OCI-LY7 (cell line): ENCODE measurements around the gene RTN4RL2. TPM values are rescaled to one million over a fixed set of nuclear protein-coding genes. Genes with fewer than 3 reads are reported as not detected.

Experiments used
- BruUV-seq: library from RNA; stranded (reverse); fragments of 400-500 nt; replicated peaks from 2 replicates; lab custom pipeline; 2021; lab: Mats Ljungman, UMichigan
- CTCF ChIA-PET: fragments of 300-600 bp; sonication (Branson Sonifier 250); formaldehyde crosslinking; loops from one replicate; lab custom pipeline; 2022; ENCODE audit warnings: antibody characterized with exemption; ENCODE audit not compliant: unreplicated experiment; lab: Charles Lee
- POLR2A ChIA-PET: fragments of 300-600 bp; sonication (Branson Sonifier 250); formaldehyde crosslinking; loops from one replicate; lab custom pipeline; 2022; ENCODE audit warnings: antibody characterized with exemption; lab: Charles Lee
- DNase-seq: peaks from one replicate; pipeline ENCODE4 v3.0.0-alpha.2; 2015; ENCODE audit warnings: low spot score
- H2AFZ ChIP-seq: fragments of 200-600 bp; sonication (generic), shearing (Covaris generic); 2 replicates; pipeline ENCODE4 v1.6.1; 2014; ENCODE audit warnings: mild to moderate bottlenecking, antibody characterized with exemption, low read length, moderate library complexity
- H3K27ac ChIP-seq: fragments of 200-600 bp; sonication (generic); 2 replicates; pipeline ENCODE4 v1.5.1; 2014; ENCODE audit warnings: mixed run types, low read depth, mild to moderate bottlenecking, moderate library complexity, low read length, inconsistent platforms; ENCODE audit not compliant: poor library complexity, severe bottlenecking
- H3K36me3 ChIP-seq: fragments of 200-600 bp; sonication (generic); 2 replicates; pipeline ENCODE4 v1.6.1; 2014; ENCODE audit warnings: mild to moderate bottlenecking, antibody characterized with exemption, low read length, moderate library complexity, mixed read lengths; ENCODE audit not compliant: insufficient read depth
- H3K4me1 ChIP-seq: fragments of 200-600 bp; sonication (generic); 2 replicates; pipeline ENCODE4 v1.5.1; 2014; ENCODE audit warnings: mild to moderate bottlenecking, low read length; ENCODE audit not compliant: insufficient read depth, poor library complexity, severe bottlenecking
- H3K4me2 ChIP-seq: fragments of 200-600 bp; sonication (generic); 2 replicates; pipeline ENCODE4 v1.6.1; 2014; ENCODE audit warnings: mild to moderate bottlenecking, low read length
- H3K4me3 ChIP-seq: fragments of 200-600 bp; sonication (generic); 2 replicates; pipeline ENCODE4 v1.5.1; 2014; ENCODE audit warnings: mild to moderate bottlenecking, low read depth, low read length; ENCODE audit not compliant: poor library complexity, severe bottlenecking
- H3K79me2 ChIP-seq: fragments of 200-600 bp; sonication (generic); 2 replicates; pipeline ENCODE4 v1.6.1; 2016; ENCODE audit warnings: low read depth, mild to moderate bottlenecking, low read length, moderate library complexity, mixed read lengths; ENCODE audit not compliant: insufficient read depth
- H3K9me2 ChIP-seq: fragments of 200-600 bp; sonication (generic); 2 replicates; pipeline ENCODE4 v1.6.1; 2016; ENCODE audit warnings: mild to moderate bottlenecking, low read length, mixed read lengths; ENCODE audit not compliant: insufficient read depth
- H3K9me3 ChIP-seq: fragments of 200-600 bp; sonication (generic); 2 replicates; pipeline ENCODE4 v1.6.1; 2014; ENCODE audit warnings: mild to moderate bottlenecking, mixed run types, low read length, mixed read lengths
- H4K20me1 ChIP-seq: fragments of 200-600 bp; sonication (generic); 2 replicates; pipeline ENCODE4 v1.6.1; 2014; ENCODE audit warnings: mild to moderate bottlenecking, antibody characterized with exemption, low read length, moderate library complexity, mixed read lengths; ENCODE audit not compliant: insufficient read depth
- CTCF ChIP-seq: fragments of 200-600 bp; sonication (generic); conservative IDR thresholded peaks from 2 replicates; pipeline ENCODE4 v1.5.1; 2014; ENCODE audit warnings: mild to moderate bottlenecking, antibody characterized with exemption, low read length, moderate library complexity, mixed read lengths
- EZH2phosphoT487 ChIP-seq: fragments of 200-600 bp; sonication (generic); IDR thresholded peaks from 2 replicates; pipeline ENCODE4 v1.6.1; 2018; ENCODE audit warnings: low read depth, borderline replicate concordance, mild to moderate bottlenecking, mixed run types, antibody characterized with exemption, low read length, moderate library complexity, mixed read lengths
- intact Hi-C: fragments of 100-400 bp; cut with micrococcal nuclease; formaldehyde crosslinking; loops from one replicate; pipeline ENCODE4 v1.10.0; 2022; ENCODE audit not compliant: unreplicated experiment
- total RNA-seq, 2 experiments: library from RNA; depleted of rRNA in 1 of 2; stranded (reverse); fragments of >200 nt in 1 of 2; shearing (Covaris generic) in 1 of 2; gene quantifications; 2 replicates each; pipeline ENCODE4 v1.2.3, GENCODE V29; 2014 to 2022

The RTN4RL2 gene
- total RNA-seq, 2 experiments from 2014 or later = 0.25 to 4.2 TPM

- Histone ChIP-seq H4K20me1 (no peaks in the 10 kb centered on the region), H3K9me3 (no peaks in the 10 kb centered on the region), H3K9me2 (no peaks in the 10 kb centered on the region), H3K4me1 (no peaks in the 10 kb centered on the region), H3K27ac (no peak overlapping the region), H3K36me3 (peaks cover 97% of the 10 kb centered on the region), H3K4me3 (no peak overlapping the region), H3K4me2 (no peak overlapping the region), H3K79me2 (no peaks in the 10 kb centered on the region), H2AFZ (no peak overlapping the region)
- intact Hi-C loops = no loop called here
- no TSS peak for BruUV-seq
- no peak for TF ChIP-seq EZH2phosphoT487
- TF ChIP-seq CTCF = no peak
- ChIA-PET POLR2A (no interaction called here), CTCF (no interaction called here)
- DNase-seq = no peak
These were observed 45.6 kb upstream of the RTN4RL2 start for GRCh38 chr11:57414612-57415212.

DNA sequence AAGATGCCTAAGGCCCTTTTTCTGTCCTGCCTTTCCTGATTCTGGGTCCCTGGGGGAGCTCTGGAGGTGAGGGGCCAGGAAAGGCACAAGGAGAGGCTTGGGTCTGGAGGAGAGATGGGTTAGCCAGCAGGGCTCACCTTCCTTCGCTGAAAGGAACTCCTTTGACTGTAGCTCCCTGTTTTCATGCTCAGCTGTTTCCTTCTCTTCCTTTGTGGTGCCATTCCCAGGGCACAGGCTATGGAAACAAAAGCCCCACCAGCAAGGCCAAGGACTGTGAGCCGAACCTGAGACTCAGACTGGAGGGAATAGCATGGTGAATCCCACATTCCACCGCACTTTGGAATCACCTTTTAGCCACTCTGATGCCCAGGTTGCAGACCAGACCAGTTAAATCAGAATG, 43.9 kb upstream of the RTN4RL2 start:
- no peak for TF ChIP-seq EZH2phosphoT487
- no peak for TF ChIP-seq CTCF
- Histone ChIP-seq H3K79me2 (no peaks in the 10 kb centered on the region), H3K4me3 (no peak overlapping the region), H3K36me3 (peaks cover 98% of the 10 kb centered on the region), H3K4me1 (no peaks in the 10 kb centered on the region), H3K9me3 (no peaks in the 10 kb centered on the region), H4K20me1 (no peaks in the 10 kb centered on the region), H3K4me2 (no peak overlapping the region), H2AFZ (no peak overlapping the region), H3K9me2 (no peaks in the 10 kb centered on the region), H3K27ac (no peak overlapping the region)
- DNase-seq = no peak
- BruUV-seq = no TSS peak
- CTCF ChIA-PET = no interaction called here
- POLR2A ChIA-PET = no interaction called here
- intact Hi-C loops = no loop called here

DNA sequence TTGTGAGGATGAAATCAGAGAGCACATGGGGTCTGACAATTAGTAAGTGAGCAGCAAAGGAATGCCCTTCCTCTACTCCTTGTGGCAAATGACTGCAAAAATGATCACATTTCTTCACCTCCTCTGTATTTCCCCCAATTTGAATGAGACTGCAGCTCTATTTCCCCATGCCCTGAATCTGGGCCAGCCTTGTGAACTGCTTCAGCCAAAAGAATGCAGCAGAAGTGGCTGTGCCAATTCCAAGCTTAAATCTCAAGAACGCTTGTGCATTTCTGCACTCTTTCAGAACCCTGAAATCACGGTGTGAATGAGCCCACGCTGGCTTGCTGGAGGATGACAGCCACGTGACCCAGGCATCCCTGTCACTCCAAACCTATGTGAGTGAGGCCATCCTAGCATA, 43.3 kb upstream of the RTN4RL2 start:
- intact Hi-C loops = no loop called here
- Histone ChIP-seq H2AFZ (no peak overlapping the region), H3K27ac (no peak overlapping the region), H3K4me2 (no peak overlapping the region), H3K9me3 (no peaks in the 10 kb centered on the region), H3K4me1 (no peaks in the 10 kb centered on the region), H4K20me1 (no peaks in the 10 kb centered on the region), H3K4me3 (no peak overlapping the region), H3K9me2 (no peaks in the 10 kb centered on the region), H3K36me3 (peaks cover 98% of the 10 kb centered on the region), H3K79me2 (no peaks in the 10 kb centered on the region)
- no peak for DNase-seq
- ChIA-PET POLR2A (interaction anchor here (1.6 kb wide), 1 partner anchor 12 kb away, joined by 3 read pairs; no protein-coding TSS in a partner anchor), CTCF (no interaction called here)
- BruUV-seq = no TSS peak
- no peak for TF ChIP-seq CTCF
- TF ChIP-seq EZH2phosphoT487 = no peak
